Left cardiac atrium (tissue), 4 donors: ENCODE results near the gene C11orf65. TPM values are rescaled to one million over a fixed set of nuclear protein-coding genes. Genes with fewer than 3 reads are reported as not detected.
A peak's percentile ranks its signal among the peaks of the same experiment; 100 is the strongest.
"Not testable (repeated sequence)": the region's sequence is repeated elsewhere in the genome, so short reads cannot be mapped to it uniquely, and the experiment has no call there.

Source experiments
- ATAC-seq, 2 donors: fragments of 200-7000 bp; cut with Tn5 transposase; one replicate each; pipeline ENCODE4 v1.9.1; 2020; ENCODE audit warnings: mild to moderate bottlenecking in 2 of 2, moderate library complexity in 2 of 2
- DNase-seq: peaks from one replicate; pipeline ENCODE4 v3.0.0-alpha.2; 2020
- intact Hi-C, 2 donors: fragments of 100-400 bp; cut with DNase I; formaldehyde crosslinking; loops; one replicate each; pipeline versions ENCODE4 v1.14.1 to v1.15.1; 2022 to 2023
- total RNA-seq, 2 donors: library from RNA; stranded (reverse); fragmentation: NEBNext Ultra II Directional; extraction: Animal tissue kit (Norgen Biotek cat#: 25700); gene quantifications; one replicate each; pipeline ENCODE4 v1.2.1, GENCODE V29; 2021
- donor health status: DM: no; HTN: yes; CAD: no.
- donor health status: DM: no; HTN: yes; CAD: no; lungs with severe emphysema.
- donor health status: DM: yes; HTN: yes; CAD: no.
- donor health status: Dilated cardiomyopathy.

Gene C11orf65
- total RNA-seq, 2 donors from 2014 or later = 0.18 to 0.94 TPM

GRCh38 chr11:108486331-108486730 is 19.0 kb upstream of the C11orf65 start:
- ATAC-seq = no peak
- intact Hi-C loops = no loop called here
- DNase-seq = no peak

GRCh38 chr11:108483163-108483562 is 15.8 kb upstream of the C11orf65 start:
- intact Hi-C loops = no loop called here
- DNase-seq (no peak), ATAC-seq (peak in 1 of 2 donors; percentile 26)

GRCh38 chr11:108474664-108475463 is 7.5 kb upstream of the C11orf65 start:
- ATAC-seq (peak; percentile 59 to 78), DNase-seq (no peak)
- intact Hi-C loops = no loop called here

GRCh38 chr11:108472681-108473080 is 5.4 kb upstream of the C11orf65 start:
- ATAC-seq (no peak), DNase-seq (no peak)
- intact Hi-C loops = no loop called here

GRCh38 chr11:108468478-108468864 is 1.1 kb upstream of the C11orf65 start:
- ATAC-seq = no peak
- no peak for DNase-seq
- intact Hi-C loops = no loop called here

GRCh38 chr11:108466405-108466804 is 924 bp downstream of the C11orf65 start:
- no peak for ATAC-seq
- intact Hi-C loops = loop anchor here in 1 of 2 donors (2.0 kb wide), 1 partner anchor 34 kb away; no protein-coding TSS in a partner anchor
- DNase-seq = no peak

- ATAC-seq = no peak
- no peak for DNase-seq
- intact Hi-C loops = no loop called here
Measured at GRCh38 chr11:108453207-108453835, 14.0 kb downstream of the C11orf65 start.

GRCh38 chr11:108441445-108441844 is 25.9 kb downstream of the C11orf65 start:
- DNase-seq, ATAC-seq, intact Hi-C loops: not testable (repeated sequence)

- intact Hi-C loops = no loop called here
- ATAC-seq (no peak), DNase-seq (no peak)
Measured at GRCh38 chr11:108436594-108436993, 30.7 kb downstream of the C11orf65 start.

- intact Hi-C loops = no loop called here
- ATAC-seq = no peak
- DNase-seq = no peak
Measured at GRCh38 chr11:108435066-108435465, 32.3 kb downstream of the C11orf65 start.

- DNase-seq (no peak), ATAC-seq (no peak)
- intact Hi-C loops = no loop called here
Measured at GRCh38 chr11:108432783-108433182, 34.5 kb downstream of the C11orf65 start.

GRCh38 chr11:108431997-108432396 is 35.3 kb downstream of the C11orf65 start:
- intact Hi-C loops = no loop called here

GRCh38 chr11:108431370-108431769 is 36.0 kb downstream of the C11orf65 start:
- DNase-seq = no peak
- no peak for ATAC-seq
- intact Hi-C loops = no loop called here

More at GRCh38 chr11:108431997-108432396, 35.3 kb downstream of the C11orf65 start:
- DNase-seq (no peak), ATAC-seq (no peak)

- intact Hi-C loops = loop anchor here in 1 of 2 donors (5.0 kb wide), 1 partner anchor 240 kb away; no protein-coding TSS in a partner anchor
- peak; percentile 24 for DNase-seq
- ATAC-seq = not testable (repeated sequence)
Measured at GRCh38 chr11:108417551-108417950, 49.8 kb downstream of the C11orf65 start.

- intact Hi-C loops = loop anchor here in 1 of 2 donors (5.0 kb wide), 1 partner anchor 242 kb away; no protein-coding TSS in a partner anchor
- no peak for DNase-seq
- no peak for ATAC-seq
Measured at GRCh38 chr11:108414958-108415357, 52.4 kb downstream of the C11orf65 start.

GRCh38 chr11:108405706-108406105 is 61.6 kb downstream of the C11orf65 start:
- no peak for DNase-seq
- intact Hi-C loops = no loop called here
- ATAC-seq = no peak

- no peak for ATAC-seq
- intact Hi-C loops = no loop called here
- DNase-seq = no peak
Measured at GRCh38 chr11:108403052-108403451, 64.3 kb downstream of the C11orf65 start.

- ATAC-seq (no peak), DNase-seq (no peak)
- intact Hi-C loops = no loop called here
Measured at GRCh38 chr11:108402241-108402640, 65.1 kb downstream of the C11orf65 start.

GRCh38 chr11:108398439-108398838 is 68.9 kb downstream of the C11orf65 start:
- no peak for ATAC-seq
- intact Hi-C loops = no loop called here
- no peak for DNase-seq

- intact Hi-C loops, DNase-seq, ATAC-seq: not testable (repeated sequence)
Measured at GRCh38 chr11:108396672-108397071, 70.7 kb downstream of the C11orf65 start.
